HepG2 (cell line): ENCODE results near the gene UNC93A. TPM values are rescaled to one million over a fixed set of nuclear protein-coding genes. Genes with fewer than 3 reads are reported as not detected.

Experiments used
- FLYWCH1 ChIP-seq: sonication (generic); formaldehyde crosslinking; IDR thresholded peaks from 2 replicates; pipeline ENCODE4 v1.8.1; 2023; ENCODE audit warnings: mild to moderate bottlenecking, missing genetic modification reagents
- IKZF1 ChIP-seq: fragments of 450-650 bp; IDR thresholded peaks from 2 replicates; pipeline ENCODE4 v1.7.1; 2016
- KAT7 ChIP-seq: IDR thresholded peaks from 2 replicates; pipeline ENCODE4 v1.6.1; 2018; ENCODE audit warnings: borderline replicate concordance, missing compliant biosample characterization
- KDM1A ChIP-seq: IDR thresholded peaks from 2 replicates; pipeline ENCODE4 v1.6.1; 2016; ENCODE audit warnings: missing compliant biosample characterization
- KLF15 ChIP-seq: sonication (generic); formaldehyde crosslinking; IDR thresholded peaks from 2 replicates; pipeline ENCODE4 v1.8.1; 2023; ENCODE audit warnings: borderline replicate concordance, mild to moderate bottlenecking, inconsistent platforms, missing genetic modification reagents, mixed read lengths
- LCORL ChIP-seq, 2 experiments: fragments of 450-650 bp in 1 of 2; sonication (generic) in 1 of 2; formaldehyde crosslinking in 1 of 2; IDR thresholded peaks; 2 replicates each; pipeline versions ENCODE4 v1.5.0 to v1.6.1; 2017 to 2020; ENCODE audit warnings: antibody characterized with exemption in 1 of 2, missing genetic modification reagents in 1 of 2
- MIER2 ChIP-seq: IDR thresholded peaks from 2 replicates; pipeline ENCODE4 v1.6.1; 2016; ENCODE audit warnings: missing biosample characterization, missing genetic modification reagents
- MYNN ChIP-seq: sonication (generic); formaldehyde crosslinking; IDR thresholded peaks from 2 replicates; pipeline ENCODE4 v1.4.0; 2020; ENCODE audit warnings: mild to moderate bottlenecking, low read depth, missing genetic modification reagents
- NAIF1 ChIP-seq: sonication (generic); formaldehyde crosslinking; IDR thresholded peaks from 2 replicates; pipeline ENCODE4 v1.5.0; 2020; ENCODE audit warnings: mild to moderate bottlenecking, missing genetic modification reagents, borderline replicate concordance
- NFE2L1 ChIP-seq: sonication (generic); formaldehyde crosslinking; IDR thresholded peaks from 2 replicates; pipeline ENCODE4 v1.4.0; 2020; ENCODE audit warnings: missing genetic modification reagents, mild to moderate bottlenecking, borderline replicate concordance
- PHB2 ChIP-seq: fragments of 450-650 bp; IDR thresholded peaks from 2 replicates; pipeline ENCODE4 v1.6.1; 2018; ENCODE audit not compliant: partially characterized antibody
- PHF21A ChIP-seq: sonication (generic); formaldehyde crosslinking; IDR thresholded peaks from 2 replicates; pipeline ENCODE4 v1.5.0; 2020; ENCODE audit warnings: mild to moderate bottlenecking, missing genetic modification reagents
- PRDM4 ChIP-seq: sonication (generic); formaldehyde crosslinking; IDR thresholded peaks from 2 replicates; pipeline ENCODE4 v1.9.0; 2021; ENCODE audit warnings: missing genetic modification reagents, borderline replicate concordance
- TP53 ChIP-seq: sonication (generic); formaldehyde crosslinking; conservative IDR thresholded peaks from 2 replicates; pipeline ENCODE4 v1.4.0; 2020; ENCODE audit warnings: missing genetic modification reagents
- XRCC5 ChIP-seq: fragments of 200-400 bp; formaldehyde crosslinking; optimal IDR thresholded peaks from 2 replicates; pipeline ENCODE3; 2017; ENCODE audit warnings: mild to moderate bottlenecking, low read length
- ZBTB26 ChIP-seq: IDR thresholded peaks from 2 replicates; pipeline ENCODE4 v1.6.1; 2016; ENCODE audit warnings: missing compliant biosample characterization, missing genetic modification reagents, borderline replicate concordance
- ZBTB42 ChIP-seq: sonication (generic); formaldehyde crosslinking; IDR thresholded peaks from 2 replicates; pipeline ENCODE4 v1.5.0; 2020; ENCODE audit warnings: mild to moderate bottlenecking, missing genetic modification reagents
- ZNF12 ChIP-seq: sonication (generic); formaldehyde crosslinking; IDR thresholded peaks from 2 replicates; pipeline ENCODE4 v1.5.0; 2020; ENCODE audit warnings: missing genetic modification reagents
- ZNF160 ChIP-seq: sonication (generic); formaldehyde crosslinking; IDR thresholded peaks from 2 replicates; pipeline ENCODE4 v1.8.0; 2022; ENCODE audit warnings: mild to moderate bottlenecking, inconsistent platforms, missing genetic modification reagents
- ZNF234 ChIP-seq: sonication (generic); formaldehyde crosslinking; conservative IDR thresholded peaks from 2 replicates; pipeline ENCODE4 v1.5.1; 2020; ENCODE audit warnings: mild to moderate bottlenecking, missing genetic modification reagents
- ZNF253 ChIP-seq: sonication (generic); formaldehyde crosslinking; IDR thresholded peaks from 2 replicates; pipeline ENCODE4 v1.8.0; 2022; ENCODE audit warnings: mild to moderate bottlenecking, missing genetic modification reagents, borderline replicate concordance
- ZNF331 ChIP-seq: sonication (generic); formaldehyde crosslinking; IDR thresholded peaks from 2 replicates; pipeline ENCODE4 v1.4.0; 2020; ENCODE audit warnings: missing genetic modification reagents
- ZNF33A ChIP-seq: sonication (generic); formaldehyde crosslinking; IDR thresholded peaks from 2 replicates; pipeline ENCODE4 v1.5.1; 2020; ENCODE audit warnings: missing genetic modification reagents, mild to moderate bottlenecking, moderate library complexity, borderline replicate concordance
- ZNF556 ChIP-seq: sonication (generic); formaldehyde crosslinking; IDR thresholded peaks from 2 replicates; pipeline ENCODE4 v1.4.0; 2020; ENCODE audit warnings: mild to moderate bottlenecking, missing genetic modification reagents, borderline replicate concordance
- ZNF564 ChIP-seq: sonication (generic); formaldehyde crosslinking; IDR thresholded peaks from 2 replicates; pipeline ENCODE4 v1.8.1; 2023; ENCODE audit warnings: mild to moderate bottlenecking, missing genetic modification reagents
- ZNF780A ChIP-seq: sonication (generic); formaldehyde crosslinking; IDR thresholded peaks from 2 replicates; pipeline ENCODE4 v1.8.0; 2022; ENCODE audit warnings: mild to moderate bottlenecking, missing genetic modification reagents, moderate library complexity
- ZZZ3 ChIP-seq: sonication (generic); formaldehyde crosslinking; IDR thresholded peaks from 2 replicates; pipeline ENCODE4 v1.4.0; 2020; ENCODE audit warnings: missing genetic modification reagents, mild to moderate bottlenecking, borderline replicate concordance
- polyA plus RNA-seq, 8 experiments: library from polyadenylated mRNA; depleted of rRNA in 3 of 8; stranded (reverse) in 7 of 8; unstranded in 1 of 8; fragments of >200 nt; fragmentation: Illumina TruSeq in 4 of 8; extraction: Trizol in 4 of 8; gene quantifications; 2 replicates each; pipeline versions ENCODE4 v1.2.1 to v1.2.3, GENCODE V29; 2011 to 2016; ENCODE audit warnings: low read depth in 4 of 8, missing spikeins in 1 of 8, mixed read lengths in 1 of 8; ENCODE audit not compliant: insufficient read depth in 1 of 8
- total RNA-seq, 5 experiments: library from RNA; depleted of rRNA; stranded (reverse); fragments of >200 nt; fragmentation: Illumina TruSeq; extraction: Trizol; gene quantifications; 2 replicates each; pipeline ENCODE4 v1.2.3, GENCODE V29; 2016; ENCODE audit warnings: low read depth in 1 of 5
- TF ChIP-seq, protein P1 (sequence below): sonication (generic); formaldehyde crosslinking; IDR thresholded peaks from 2 replicates; pipeline ENCODE4 v1.5.0; 2020; ENCODE audit warnings: missing genetic modification reagents, mild to moderate bottlenecking, borderline replicate concordance

UNC93A gene
- total and polyA plus RNA-seq, 2 of the 13 experiments (the other 11 are each of a cell fraction or from before 2014, with no cell fraction given): 11.0 to 42.7 TPM

GRCh38 chr6:167268683-167269280 lies 22.3 kb upstream of the UNC93A start (continued):
- no peak for TF ChIP-seq ZNF253 (CRISPR knock-in tag)
- TF ChIP-seq PHF21A (CRISPR knock-in tag): peak; percentile 97
- TF ChIP-seq NFE2L1: 0 out of 2 replicates have a peak, but pooled peaks have one; percentile 28
- TF ChIP-seq PRDM4 (CRISPR knock-in tag): no peak
- peak; percentile 77 for TF ChIP-seq ZNF564 (CRISPR knock-in tag)
- TF ChIP-seq IKZF1: no peak
- peak; percentile 64; the same call in 1 of the 2 replicates for TF ChIP-seq ZNF556
- peak; percentile 91 for TF ChIP-seq ZNF160
- no peak for TF ChIP-seq PHB2
- no peak for TF ChIP-seq NAIF1
- TF ChIP-seq MYNN (CRISPR knock-in tag): 0 out of 2 replicates have a peak, but pooled peaks have one; percentile 58
- no peak; the same call in 1 of the 2 replicates for TF ChIP-seq ZBTB42 (CRISPR knock-in tag)
- TF ChIP-seq KLF15: no peak
- peak; percentile 70 for TF ChIP-seq KDM1A
- peak; percentile 43; the same call in 1 of the 2 replicates for TF ChIP-seq ZNF12 (CRISPR knock-in tag)
- 0 out of 2 replicates have a peak, but pooled peaks have one; percentile 80 for TF ChIP-seq ZNF234 (CRISPR knock-in tag)
- no peak for TF ChIP-seq ZNF33A (CRISPR knock-in tag)
- peak; percentile 86; the same call in 1 of the 2 replicates for TF ChIP-seq TP53 (CRISPR knock-in tag)
- TF ChIP-seq ZZZ3 (CRISPR knock-in tag): no peak
- peak; percentile 79; the same call in 1 of the 2 replicates for TF ChIP-seq MIER2 (CRISPR knock-in tag)
- TF ChIP-seq FLYWCH1 (CRISPR knock-in tag): no peak
- peak; percentile 90 for TF ChIP-seq ZNF331
- 0 out of 2 replicates have a peak, but pooled peaks have one; percentile 38 for TF ChIP-seq ZNF780A (CRISPR knock-in tag)
- peak; percentile 94 for TF ChIP-seq XRCC5
- TF ChIP-seq, protein P1, sequence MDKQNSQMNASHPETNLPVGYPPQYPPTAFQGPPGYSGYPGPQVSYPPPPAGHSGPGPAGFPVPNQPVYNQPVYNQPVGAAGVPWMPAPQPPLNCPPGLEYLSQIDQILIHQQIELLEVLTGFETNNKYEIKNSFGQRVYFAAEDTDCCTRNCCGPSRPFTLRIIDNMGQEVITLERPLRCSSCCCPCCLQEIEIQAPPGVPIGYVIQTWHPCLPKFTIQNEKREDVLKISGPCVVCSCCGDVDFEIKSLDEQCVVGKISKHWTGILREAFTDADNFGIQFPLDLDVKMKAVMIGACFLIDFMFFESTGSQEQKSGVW (CRISPR knock-in tag): no peak
- TF ChIP-seq ZBTB26 (CRISPR knock-in tag): peak; percentile 85
- peak; percentile 52; the same call in 1 of the 2 replicates for TF ChIP-seq LCORL (IDR thresholded peaks at IDR 0.05)
- peak; percentile 94 for TF ChIP-seq LCORL (CRISPR knock-in tag; IDR thresholded peaks at IDR 0.05)
- TF ChIP-seq KAT7 (CRISPR knock-in tag): peak; percentile 64
